Fibroblast of lung (primary cell): ENCODE data around the gene USH2A. TPM values are rescaled to one million over a fixed set of nuclear protein-coding genes. Genes with fewer than 3 reads are reported as not detected.

Source experiments
- DNase-seq, 2 donors: peaks; one replicate each; pipeline versions ENCODE4 v3.0.0 to v3.0.0-alpha.2; 2010; ENCODE audit warnings: low read depth in 2 of 2
- H2AFZ ChIP-seq: 2 replicates; pipeline ENCODE4 v1.5.1; 2012; ENCODE audit warnings: low read length, control low read depth, inconsistent platforms
- H3K27ac ChIP-seq: 2 replicates; pipeline ENCODE4 v1.5.1; 2011; ENCODE audit warnings: low read length, control low read depth; ENCODE audit not compliant: insufficient read depth
- H3K27me3 ChIP-seq: 2 replicates; pipeline ENCODE4 v1.5.1; 2011; ENCODE audit warnings: mild to moderate bottlenecking, low read length; ENCODE audit not compliant: control insufficient read depth, insufficient read depth
- H3K36me3 ChIP-seq: 2 replicates; pipeline ENCODE4 v1.5.1; 2011; ENCODE audit warnings: low read length; ENCODE audit not compliant: control insufficient read depth, insufficient read depth
- H3K4me1 ChIP-seq: 2 replicates; pipeline ENCODE4 v1.5.1; 2011; ENCODE audit warnings: low read length; ENCODE audit not compliant: control insufficient read depth, insufficient read depth; ENCODE audit errors: extremely low read depth
- H3K4me2 ChIP-seq: 2 replicates; pipeline ENCODE4 v1.5.1; 2011; ENCODE audit warnings: low read length, control low read depth; ENCODE audit not compliant: insufficient read depth; ENCODE audit errors: extremely low read depth
- H3K4me3 ChIP-seq, 4 experiments: fragments of 200-600 bp in 1 of 4; sonication (generic) in 1 of 4; replicated peaks in 1 of 4; 2 replicates each; pipeline ENCODE4 v1.5.1; 2011 to 2016; ENCODE audit warnings: low read length in 4 of 4, low read depth in 3 of 4, mild to moderate bottlenecking in 3 of 4, control low read depth in 2 of 4, inconsistent platforms in 1 of 4, mixed read lengths in 1 of 4; ENCODE audit not compliant: insufficient read depth in 1 of 4; ENCODE audit errors: control extremely low read depth in 1 of 4
- H3K79me2 ChIP-seq: 2 replicates; pipeline ENCODE4 v1.5.1; 2012; ENCODE audit warnings: mild to moderate bottlenecking, low read length, inconsistent platforms; ENCODE audit not compliant: control insufficient read depth, insufficient read depth
- H3K9ac ChIP-seq: 2 replicates; pipeline ENCODE4 v1.5.1; 2011; ENCODE audit warnings: mild to moderate bottlenecking, low read length, control low read depth; ENCODE audit not compliant: insufficient read depth
- H3K9me3 ChIP-seq: 2 replicates; pipeline ENCODE4 v1.5.1; 2012; ENCODE audit warnings: low read depth, low read length; ENCODE audit not compliant: control insufficient read depth, insufficient read depth
- H4K20me1 ChIP-seq: 2 replicates; pipeline ENCODE4 v1.5.1; 2011; ENCODE audit warnings: low read length; ENCODE audit not compliant: control insufficient read depth, insufficient read depth; ENCODE audit errors: extremely low read depth
- CTCF ChIP-seq, 2 donors: IDR thresholded peaks in 1 of 2; conservative IDR thresholded peaks in 1 of 2; 1 replicate in 1 of 2; 2 replicates in 1 of 2; pipeline ENCODE4 v1.5.1; 2011 to 2012; ENCODE audit warnings: low read length in 2 of 2, control low read depth in 1 of 2, inconsistent platforms in 1 of 2, low read depth in 1 of 2, mild to moderate bottlenecking in 1 of 2
- EZH2 ChIP-seq: IDR thresholded peaks from 2 replicates; pipeline ENCODE4 v1.5.1; 2012; ENCODE audit warnings: low read length, control low read depth, mild to moderate bottlenecking; ENCODE audit errors: missing control alignments
- polyA plus RNA-seq, 2 donors: library from polyadenylated mRNA; depleted of rRNA in 1 of 2; stranded (reverse) in 1 of 2; unstranded in 1 of 2; fragments of >200 nt; gene quantifications; 2 replicates each; pipeline ENCODE4 v1.2.1, GENCODE V29; 2011 to 2012; ENCODE audit warnings: missing spikeins in 1 of 2
- total RNA-seq: library from RNA; depleted of rRNA; stranded (reverse); fragments of >200 nt; gene quantifications from 2 replicates; pipeline ENCODE4 v1.2.1, GENCODE V29; 2014

USH2A gene
- total and polyA plus RNA-seq, 2 donors (not counting 1 experiment from before 2014, with no cell fraction given) = under 0.01 to 0.01 TPM

DNA sequence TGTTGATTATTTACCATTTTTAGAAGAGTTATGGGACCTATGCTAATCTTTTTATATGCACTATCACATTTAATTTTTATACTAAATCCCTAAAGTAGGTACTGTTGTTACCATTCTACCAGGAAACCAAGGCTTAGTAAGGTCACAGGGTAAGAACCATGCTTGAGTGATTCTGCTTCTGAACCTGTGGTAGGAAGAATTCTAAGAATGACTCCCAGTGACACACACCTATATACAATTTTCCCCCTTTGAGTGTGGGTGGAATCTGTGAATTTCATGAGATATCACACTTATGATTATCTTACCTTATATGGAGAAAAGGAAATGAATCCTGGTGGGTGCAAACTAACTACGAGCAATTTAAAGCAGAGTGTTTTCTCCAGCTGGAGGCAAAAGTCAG is 391.0 kb downstream of the USH2A start:
- no peak overlapping the region for H3K4me3 ChIP-seq
- no peaks in the 10 kb centered on the region for H3K9me3 ChIP-seq
- no peaks in the 10 kb centered on the region for H3K36me3 ChIP-seq
- TF ChIP-seq EZH2 (no peak), CTCF (conservative IDR thresholded peaks at IDR 0.05 in 1 of 2, IDR thresholded peaks at IDR 0.05 in 1 of 2; ENCODE audit: low read depth in 1 of 2, low read length in 2 of 2) (no peak)
- no peak overlapping the region for H3K27ac ChIP-seq
- no peak overlapping the region for H3K4me2 ChIP-seq
- no peak overlapping the region for H2AFZ ChIP-seq
- DNase-seq = no peak
- H3K9ac ChIP-seq = no peak overlapping the region
- no peaks in the 10 kb centered on the region for H3K79me2 ChIP-seq
- H3K27me3 ChIP-seq = no peaks in the 10 kb centered on the region
- no peaks in the 10 kb centered on the region for H3K4me1 ChIP-seq
- H4K20me1 ChIP-seq = no peaks in the 10 kb centered on the region

- Histone ChIP-seq H3K4me2 (no peak overlapping the region), H3K79me2 (no peaks in the 10 kb centered on the region), H3K4me1 (no peaks in the 10 kb centered on the region), H3K27ac (no peak overlapping the region), H3K4me3 (no peak overlapping the region), H2AFZ (no peak overlapping the region), H4K20me1 (no peaks in the 10 kb centered on the region), H3K9ac (no peak overlapping the region), H3K27me3 (no peaks in the 10 kb centered on the region), H3K36me3 (no peaks in the 10 kb centered on the region), H3K9me3 (no peaks in the 10 kb centered on the region)
- TF ChIP-seq EZH2 (no peak), CTCF (conservative IDR thresholded peaks at IDR 0.05 in 1 of 2, IDR thresholded peaks at IDR 0.05 in 1 of 2; ENCODE audit: low read depth in 1 of 2, low read length in 2 of 2) (no peak)
- no peak for DNase-seq
These were observed 394.6 kb downstream of the USH2A start for GRCh38 chr1:216028631-216029030.

DNA sequence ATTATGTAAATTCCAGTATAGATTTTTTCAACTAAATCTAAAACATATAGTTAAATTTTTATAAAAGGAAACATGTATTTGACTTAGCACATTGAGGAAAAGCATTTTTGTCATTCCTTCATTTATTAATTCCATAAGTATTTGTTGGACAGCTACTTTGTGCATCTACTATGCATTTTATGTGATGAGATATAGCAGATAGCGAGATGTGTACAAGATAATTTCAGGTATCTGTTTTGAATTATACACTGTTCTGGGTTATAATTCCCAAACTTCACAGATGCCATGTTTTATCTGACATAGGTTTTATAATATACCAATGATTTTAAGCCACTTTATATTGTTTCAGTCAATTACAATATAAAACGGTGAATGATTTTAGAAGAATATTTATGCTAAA is 398.7 kb downstream of the USH2A start:
- H3K9me3 ChIP-seq = no peaks in the 10 kb centered on the region
- no peaks in the 10 kb centered on the region for H3K4me1 ChIP-seq
- H4K20me1 ChIP-seq = no peaks in the 10 kb centered on the region
- H3K4me3 ChIP-seq = no peak overlapping the region
- no peak for TF ChIP-seq CTCF (conservative IDR thresholded peaks at IDR 0.05 in 1 of 2, IDR thresholded peaks at IDR 0.05 in 1 of 2; ENCODE audit: low read depth in 1 of 2, low read length in 2 of 2)
- no peak overlapping the region for H3K27ac ChIP-seq
- no peaks in the 10 kb centered on the region for H3K36me3 ChIP-seq
- DNase-seq = no peak
- no peaks in the 10 kb centered on the region for H3K27me3 ChIP-seq
- H3K9ac ChIP-seq = no peak overlapping the region
- H2AFZ ChIP-seq = no peak overlapping the region
- H3K4me2 ChIP-seq = no peak overlapping the region
- H3K79me2 ChIP-seq = no peaks in the 10 kb centered on the region
